NK-92 (cell line): Measurements from ENCODE around the gene ADGRF5.
"Not testable (repeated sequence)": the region's sequence is repeated elsewhere in the genome, so short reads cannot be mapped to it uniquely, and the experiment has no call there.

Experiments
- DNase-seq: peaks from one replicate; lab custom pipeline; 2025; ENCODE audit not compliant: unreplicated experiment; lab: John Stamatoyannopoulos, UW

The ADGRF5 gene

GRCh38 chr6:46893648-46894047, 28.1 kb downstream of the ADGRF5 start:
- DNase-seq: no peak

- DNase-seq: no peak
Observed at GRCh38 chr6:46891252-46891795, 30.4 kb downstream of the ADGRF5 start.

- no peak for DNase-seq
Observed at GRCh38 chr6:46888578-46888977, 33.2 kb downstream of the ADGRF5 start.

GRCh38 chr6:46888031-46888430, 33.7 kb downstream of the ADGRF5 start:
- DNase-seq: no peak

- DNase-seq: no peak
Observed at GRCh38 chr6:46882645-46883044, 39.1 kb downstream of the ADGRF5 start.

GRCh38 chr6:46879003-46879402, 42.7 kb downstream of the ADGRF5 start:
- no peak for DNase-seq

- no peak for DNase-seq
Observed at GRCh38 chr6:46876126-46876525, 45.6 kb downstream of the ADGRF5 start.

- DNase-seq: no peak
Observed at GRCh38 chr6:46867411-46867810, 54.3 kb downstream of the ADGRF5 start.

GRCh38 chr6:46865221-46865620, 56.5 kb downstream of the ADGRF5 start:
- no peak for DNase-seq

GRCh38 chr6:46863791-46864190, 57.9 kb downstream of the ADGRF5 start:
- DNase-seq: no peak

GRCh38 chr6:46862381-46862780, 59.4 kb downstream of the ADGRF5 start:
- DNase-seq: no peak

GRCh38 chr6:46855966-46856365, 65.8 kb downstream of the ADGRF5 start:
- not testable (repeated sequence) for DNase-seq

- not testable (repeated sequence) for DNase-seq
Observed at GRCh38 chr6:46851576-46851975, 70.2 kb downstream of the ADGRF5 start.

GRCh38 chr6:46850792-46851191, 70.9 kb downstream of the ADGRF5 start:
- DNase-seq: no peak

GRCh38 chr6:46849361-46849690, 72.4 kb downstream of the ADGRF5 start:
- no peak for DNase-seq

GRCh38 chr6:46848684-46849360, 72.9 kb downstream of the ADGRF5 start:
- no peak for DNase-seq

- no peak for DNase-seq
Observed at GRCh38 chr6:46845126-46845525, 76.6 kb downstream of the ADGRF5 start.

GRCh38 chr6:46842252-46842846, 79.4 kb downstream of the ADGRF5 start:
- DNase-seq: not testable (repeated sequence)

GRCh38 chr6:46838033-46838432, 83.7 kb downstream of the ADGRF5 start:
- DNase-seq: no peak

GRCh38 chr6:46834991-46835390, 86.7 kb downstream of the ADGRF5 start:
- DNase-seq: not testable (repeated sequence)

GRCh38 chr6:46834257-46834916, 87.4 kb downstream of the ADGRF5 start:
- not testable (repeated sequence) for DNase-seq

- DNase-seq: no peak
Observed at GRCh38 chr6:46832816-46833215, 88.9 kb downstream of the ADGRF5 start.
